NCI-H2227 (cell line): ENCODE results near the gene STAB1.

ENCODE experiments used
- DNase-seq: peaks from one replicate; lab custom pipeline; 2025; ENCODE audit not compliant: unreplicated experiment; lab: John Stamatoyannopoulos, UW

Gene STAB1

DNA sequence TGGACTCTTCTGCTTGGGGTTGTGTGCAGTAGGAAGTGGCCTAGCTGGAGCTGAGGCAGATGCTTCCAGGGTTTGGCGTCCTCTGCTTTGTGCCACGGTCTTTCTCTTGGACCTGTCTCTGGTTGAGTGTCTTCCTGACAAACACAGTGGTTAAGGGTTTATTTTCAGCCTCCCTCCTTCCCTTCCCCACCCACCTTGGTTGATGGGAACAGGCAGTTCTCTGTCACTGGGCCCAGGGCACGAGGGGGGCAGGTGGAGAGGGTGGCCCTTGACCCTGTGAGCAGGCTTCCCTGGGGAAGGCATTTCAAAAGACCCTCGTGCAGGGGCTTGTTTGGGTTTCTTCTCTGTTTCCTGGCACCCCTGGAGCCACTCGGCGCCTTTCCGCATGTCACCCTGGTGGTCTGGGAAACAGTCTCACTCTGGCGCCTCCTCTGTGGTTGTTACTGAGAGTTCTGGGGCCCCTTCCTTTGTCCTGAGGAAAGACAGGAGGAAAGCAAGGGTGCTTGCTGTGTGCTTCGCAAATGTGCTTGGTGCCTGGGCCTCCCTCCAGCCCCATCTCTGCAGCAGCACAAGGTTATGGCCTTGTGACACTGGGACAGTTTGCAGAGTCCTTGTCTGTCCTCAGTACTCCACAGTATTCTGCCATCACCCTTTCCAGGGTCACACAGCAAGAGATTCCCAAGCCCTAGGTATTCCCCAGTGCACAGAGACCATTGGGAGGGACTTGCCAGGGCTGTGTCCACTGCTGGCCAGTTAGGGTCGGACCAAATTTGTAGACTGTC is 10.3 kb upstream of the STAB1 start:
- DNase-seq = no peak

DNA sequence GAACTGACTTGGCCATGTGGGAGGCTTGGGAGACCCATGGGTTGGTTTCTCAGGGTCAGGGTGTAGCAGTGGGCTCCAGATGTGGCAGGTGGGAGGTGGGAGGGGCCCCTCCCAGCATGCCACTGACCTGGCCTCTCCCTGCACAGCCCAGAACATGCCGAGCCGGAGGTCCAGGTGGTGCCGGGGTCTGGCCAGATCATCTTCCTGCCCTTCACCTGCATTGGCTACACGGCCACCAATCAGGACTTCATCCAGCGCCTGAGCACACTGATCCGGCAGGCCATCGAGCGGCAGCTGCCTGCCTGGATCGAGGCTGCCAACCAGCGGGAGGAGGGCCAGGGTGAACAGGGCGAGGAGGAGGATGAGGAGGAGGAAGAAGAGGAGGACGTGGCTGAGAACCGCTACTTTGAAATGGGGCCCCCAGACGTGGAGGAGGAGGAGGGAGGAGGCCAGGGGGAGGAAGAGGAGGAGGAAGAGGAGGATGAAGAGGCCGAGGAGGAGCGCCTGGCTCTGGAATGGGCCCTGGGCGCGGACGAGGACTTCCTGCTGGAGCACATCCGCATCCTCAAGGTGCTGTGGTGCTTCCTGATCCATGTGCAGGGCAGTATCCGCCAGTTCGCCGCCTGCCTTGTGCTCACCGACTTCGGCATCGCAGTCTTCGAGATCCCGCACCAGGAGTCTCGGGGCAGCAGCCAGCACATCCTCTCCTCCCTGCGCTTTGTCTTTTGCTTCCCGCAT is 7.9 kb upstream of the STAB1 start:
- no peak for DNase-seq

DNA sequence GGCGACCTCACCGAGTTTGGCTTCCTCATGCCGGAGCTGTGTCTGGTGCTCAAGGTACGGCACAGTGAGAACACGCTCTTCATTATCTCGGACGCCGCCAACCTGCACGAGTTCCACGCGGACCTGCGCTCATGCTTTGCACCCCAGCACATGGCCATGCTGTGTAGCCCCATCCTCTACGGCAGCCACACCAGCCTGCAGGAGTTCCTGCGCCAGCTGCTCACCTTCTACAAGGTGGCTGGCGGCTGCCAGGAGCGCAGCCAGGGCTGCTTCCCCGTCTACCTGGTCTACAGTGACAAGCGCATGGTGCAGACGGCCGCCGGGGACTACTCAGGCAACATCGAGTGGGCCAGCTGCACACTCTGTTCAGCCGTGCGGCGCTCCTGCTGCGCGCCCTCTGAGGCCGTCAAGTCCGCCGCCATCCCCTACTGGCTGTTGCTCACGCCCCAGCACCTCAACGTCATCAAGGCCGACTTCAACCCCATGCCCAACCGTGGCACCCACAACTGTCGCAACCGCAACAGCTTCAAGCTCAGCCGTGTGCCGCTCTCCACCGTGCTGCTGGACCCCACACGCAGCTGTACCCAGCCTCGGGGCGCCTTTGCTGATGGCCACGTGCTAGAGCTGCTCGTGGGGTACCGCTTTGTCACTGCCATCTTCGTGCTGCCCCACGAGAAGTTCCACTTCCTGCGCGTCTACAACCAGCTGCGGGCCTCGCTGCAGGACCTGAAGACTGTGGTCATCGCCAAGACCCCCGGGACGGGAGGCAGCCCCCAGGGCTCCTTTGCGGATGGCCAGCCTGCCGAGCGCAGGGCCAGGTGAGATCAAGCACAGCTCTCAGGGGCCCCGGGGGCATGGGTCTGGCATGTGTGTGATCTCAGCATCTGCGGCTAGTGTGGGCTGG is 7.1 kb upstream of the STAB1 start:
- no peak for DNase-seq

DNA sequence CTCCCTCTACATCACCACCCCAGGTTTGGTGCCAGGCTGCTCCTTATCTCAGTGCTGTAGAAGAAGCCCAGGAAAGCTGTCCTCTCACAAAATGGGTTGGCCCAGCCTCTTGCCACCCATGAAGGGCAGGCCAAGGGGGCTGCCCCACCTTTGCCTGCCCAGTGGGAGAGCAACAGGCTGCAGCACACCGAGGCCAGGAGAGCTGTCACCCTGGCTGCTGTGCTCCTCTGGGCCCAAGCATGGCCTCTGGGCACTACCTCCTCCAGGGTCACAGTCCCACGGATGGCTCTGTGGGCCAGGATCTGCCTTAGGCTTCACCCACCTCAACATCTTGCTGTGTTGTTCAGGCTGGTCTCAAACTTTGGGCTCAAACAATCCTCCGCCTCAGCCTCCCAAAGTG is 6.4 kb upstream of the STAB1 start:
- DNase-seq = no peak

DNA sequence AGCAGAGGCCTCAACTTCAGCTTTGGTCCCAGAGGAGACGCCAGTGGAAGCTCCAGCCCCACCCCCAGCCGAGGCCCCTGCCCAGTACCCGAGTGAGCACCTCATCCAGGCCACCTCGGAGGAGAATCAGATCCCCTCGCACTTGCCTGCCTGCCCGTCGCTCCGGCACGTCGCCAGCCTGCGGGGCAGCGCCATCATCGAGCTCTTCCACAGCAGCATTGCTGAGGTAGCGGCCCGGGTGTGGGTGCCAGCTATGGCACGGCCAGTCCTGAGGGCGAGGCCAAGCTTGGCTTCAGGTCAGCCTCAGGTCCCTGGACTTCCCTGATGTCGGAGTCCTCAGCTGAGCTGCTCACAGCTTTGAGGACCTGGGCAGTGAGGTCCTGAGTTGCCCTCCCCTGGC is 5.7 kb upstream of the STAB1 start:
- no peak for DNase-seq

DNA sequence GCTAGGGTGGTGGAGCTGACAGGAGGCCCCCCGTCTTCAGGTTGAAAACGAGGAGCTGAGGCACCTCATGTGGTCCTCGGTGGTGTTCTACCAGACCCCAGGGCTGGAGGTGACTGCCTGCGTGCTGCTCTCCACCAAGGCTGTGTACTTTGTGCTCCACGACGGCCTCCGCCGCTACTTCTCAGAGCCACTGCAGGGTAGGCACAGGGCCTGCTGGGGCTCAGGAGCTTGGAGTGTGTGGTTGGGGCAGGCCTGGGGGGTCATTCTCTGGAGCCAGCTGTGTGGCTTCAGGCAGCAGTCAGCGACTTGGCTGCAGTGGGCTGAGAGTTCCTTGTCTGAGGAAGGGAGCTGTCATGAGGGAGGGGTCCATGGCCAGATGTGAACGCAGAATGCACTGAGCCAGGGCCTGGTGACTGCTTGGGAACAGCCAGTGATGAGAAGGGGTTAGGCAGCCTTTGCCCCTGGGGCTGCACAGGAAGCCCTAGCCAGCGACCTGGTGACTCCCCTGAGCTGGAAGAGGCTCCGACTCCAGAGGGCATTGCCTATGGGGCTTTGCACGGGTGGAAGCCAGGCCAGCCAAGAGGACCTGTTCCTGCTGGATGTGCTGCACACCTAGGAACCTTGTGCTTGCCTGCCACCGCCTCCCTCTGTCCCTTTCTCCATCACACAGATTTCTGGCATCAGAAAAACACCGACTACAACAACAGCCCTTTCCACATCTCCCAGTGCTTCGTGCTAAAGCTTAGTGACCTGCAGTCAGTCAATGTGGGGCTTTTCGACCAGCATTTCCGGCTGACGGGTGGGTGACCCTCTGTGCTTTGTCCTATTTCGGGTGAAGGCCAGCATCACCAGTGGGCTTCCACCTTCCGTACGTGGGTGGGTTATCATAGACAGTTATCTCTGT is 4.9 kb upstream of the STAB1 start:
- no peak for DNase-seq

DNA sequence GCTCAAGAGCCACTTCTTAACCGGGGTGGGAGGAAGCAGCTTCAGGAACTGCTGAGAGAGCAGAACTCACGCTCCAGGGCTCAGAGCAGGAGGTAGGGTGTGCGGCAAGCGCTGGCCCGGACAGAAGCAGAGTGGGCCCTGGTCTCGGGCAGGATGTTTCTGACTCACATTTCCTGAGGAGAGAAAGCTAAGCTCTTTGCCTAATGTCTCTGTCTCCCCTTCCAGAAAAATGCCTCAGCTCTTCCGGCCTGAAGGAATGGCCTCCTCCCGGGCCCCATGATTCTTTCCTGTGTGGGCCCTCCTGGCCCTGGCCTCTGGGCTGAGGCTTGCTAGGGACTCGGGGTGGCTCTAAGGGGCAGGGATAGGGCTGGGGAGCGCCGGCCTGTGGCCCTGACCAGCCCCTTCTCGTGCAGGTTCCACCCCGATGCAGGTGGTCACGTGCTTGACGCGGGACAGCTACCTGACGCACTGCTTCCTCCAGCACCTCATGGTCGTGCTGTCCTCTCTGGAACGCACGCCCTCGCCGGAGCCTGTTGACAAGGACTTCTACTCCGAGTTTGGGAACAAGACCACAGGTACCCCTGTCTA is 4.1 kb upstream of the STAB1 start:
- no peak for DNase-seq

DNA sequence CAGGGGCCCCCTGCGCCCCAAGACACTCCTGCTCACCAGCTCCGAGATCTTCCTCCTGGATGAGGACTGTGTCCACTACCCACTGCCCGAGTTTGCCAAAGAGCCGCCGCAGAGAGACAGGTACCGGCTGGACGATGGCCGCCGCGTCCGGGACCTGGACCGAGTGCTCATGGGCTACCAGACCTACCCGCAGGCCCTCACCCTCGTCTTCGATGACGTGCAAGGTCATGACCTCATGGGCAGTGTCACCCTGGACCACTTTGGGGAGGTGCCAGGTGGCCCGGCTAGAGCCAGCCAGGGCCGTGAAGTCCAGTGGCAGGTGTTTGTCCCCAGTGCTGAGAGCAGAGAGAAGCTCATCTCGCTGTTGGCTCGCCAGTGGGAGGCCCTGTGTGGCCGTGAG is 3.1 kb upstream of the STAB1 start:
- DNase-seq = no peak

DNA sequence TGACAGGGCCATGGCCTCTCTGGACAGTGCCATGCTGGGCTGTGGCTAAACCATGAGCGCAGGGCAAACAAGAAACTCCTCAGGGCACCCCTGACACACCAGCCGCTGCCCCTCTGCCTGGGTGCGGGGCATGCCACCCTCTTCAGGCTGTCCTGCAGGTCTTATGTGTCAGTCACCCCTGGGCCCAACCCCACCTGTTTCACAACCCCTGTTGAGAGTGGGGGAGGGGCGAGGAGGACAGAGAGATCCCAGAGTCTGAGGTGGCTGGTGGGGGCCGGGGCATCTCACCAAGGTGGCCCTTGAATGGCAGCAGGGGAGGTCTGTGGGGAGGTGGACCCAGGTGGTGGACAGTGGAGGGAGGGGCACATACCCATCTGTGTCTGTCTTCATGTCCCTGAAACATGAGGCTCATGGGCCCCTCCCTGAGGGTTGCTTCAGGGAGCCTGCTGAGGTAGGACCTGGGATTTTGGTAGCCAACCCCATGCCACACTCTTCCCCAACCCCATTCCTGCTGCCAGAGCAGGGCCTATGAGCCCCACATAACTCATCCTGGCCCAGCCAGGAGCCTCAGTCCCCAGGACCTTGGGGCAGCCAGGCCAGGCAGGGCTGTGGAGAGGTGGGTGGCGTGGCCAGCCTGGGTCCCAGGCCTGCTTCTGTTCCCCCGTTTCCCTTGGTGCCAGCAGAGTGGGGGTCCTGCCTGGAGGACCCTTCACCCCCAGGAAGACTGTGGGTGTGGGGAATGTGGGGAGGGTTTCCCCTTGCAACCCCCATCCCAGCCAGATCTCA is 1.7 kb upstream of the STAB1 start:
- no peak for DNase-seq

DNA sequence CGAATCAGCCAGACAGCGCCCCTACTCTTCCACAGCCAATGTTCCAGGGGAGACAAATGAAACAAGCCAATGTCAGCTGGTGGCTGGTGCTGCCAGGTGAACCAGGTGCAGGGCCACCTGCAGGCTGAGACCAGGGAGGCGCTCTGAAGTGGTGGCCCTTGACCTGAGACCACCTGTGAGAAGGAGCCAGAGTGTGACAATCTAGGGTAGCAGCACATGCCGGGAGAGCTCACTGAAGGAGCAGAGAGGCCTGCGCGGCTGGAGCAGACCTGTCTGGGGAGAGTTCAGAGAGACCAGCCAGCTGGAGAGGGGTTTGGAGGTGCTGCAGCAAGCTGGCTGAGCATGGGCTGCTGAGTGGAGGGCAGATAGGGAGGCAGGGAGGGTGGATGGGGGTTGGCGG is 693 bp upstream of the STAB1 start:
- DNase-seq = no peak

DNA sequence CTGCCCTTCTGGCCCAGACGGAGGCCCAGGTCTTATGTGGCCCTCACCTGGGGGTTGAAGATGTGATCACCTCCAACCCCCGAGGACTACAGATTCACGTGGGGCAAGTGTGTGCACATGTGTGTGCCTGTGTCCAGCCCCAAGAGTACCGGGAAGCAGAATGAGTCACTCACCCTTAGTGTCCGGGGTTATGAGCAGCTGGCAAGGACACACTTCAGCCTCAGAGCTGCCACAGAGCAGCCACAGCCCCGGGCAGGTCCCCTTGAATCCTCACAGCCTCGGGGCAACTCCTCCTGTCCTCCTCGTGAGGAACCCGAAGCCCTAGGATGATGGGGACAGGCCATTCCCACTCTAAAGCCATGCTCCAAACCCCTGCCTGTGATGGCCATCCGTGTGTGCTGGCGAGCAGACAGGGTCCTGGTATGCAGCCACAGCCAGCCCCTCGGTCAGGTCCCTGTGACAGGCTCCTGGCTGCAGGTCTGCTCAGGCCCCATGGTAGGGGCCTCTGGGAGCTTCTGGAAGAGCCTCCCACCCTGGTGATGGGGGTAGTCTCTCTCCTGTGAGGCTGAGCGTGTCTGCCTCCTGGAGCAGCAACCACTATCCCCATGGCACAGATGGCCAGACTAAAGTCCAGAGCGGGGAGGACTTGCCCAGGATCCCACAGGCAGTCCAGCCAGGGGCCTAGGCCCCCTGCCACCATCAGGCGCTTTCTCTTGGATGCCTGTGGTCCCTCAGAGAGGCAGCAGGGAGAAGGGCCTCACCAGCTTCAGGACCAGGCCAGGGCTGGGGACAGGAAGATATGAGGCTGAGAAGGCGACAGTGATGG is 852 bp downstream of the STAB1 start:
- DNase-seq = no peak

DNA sequence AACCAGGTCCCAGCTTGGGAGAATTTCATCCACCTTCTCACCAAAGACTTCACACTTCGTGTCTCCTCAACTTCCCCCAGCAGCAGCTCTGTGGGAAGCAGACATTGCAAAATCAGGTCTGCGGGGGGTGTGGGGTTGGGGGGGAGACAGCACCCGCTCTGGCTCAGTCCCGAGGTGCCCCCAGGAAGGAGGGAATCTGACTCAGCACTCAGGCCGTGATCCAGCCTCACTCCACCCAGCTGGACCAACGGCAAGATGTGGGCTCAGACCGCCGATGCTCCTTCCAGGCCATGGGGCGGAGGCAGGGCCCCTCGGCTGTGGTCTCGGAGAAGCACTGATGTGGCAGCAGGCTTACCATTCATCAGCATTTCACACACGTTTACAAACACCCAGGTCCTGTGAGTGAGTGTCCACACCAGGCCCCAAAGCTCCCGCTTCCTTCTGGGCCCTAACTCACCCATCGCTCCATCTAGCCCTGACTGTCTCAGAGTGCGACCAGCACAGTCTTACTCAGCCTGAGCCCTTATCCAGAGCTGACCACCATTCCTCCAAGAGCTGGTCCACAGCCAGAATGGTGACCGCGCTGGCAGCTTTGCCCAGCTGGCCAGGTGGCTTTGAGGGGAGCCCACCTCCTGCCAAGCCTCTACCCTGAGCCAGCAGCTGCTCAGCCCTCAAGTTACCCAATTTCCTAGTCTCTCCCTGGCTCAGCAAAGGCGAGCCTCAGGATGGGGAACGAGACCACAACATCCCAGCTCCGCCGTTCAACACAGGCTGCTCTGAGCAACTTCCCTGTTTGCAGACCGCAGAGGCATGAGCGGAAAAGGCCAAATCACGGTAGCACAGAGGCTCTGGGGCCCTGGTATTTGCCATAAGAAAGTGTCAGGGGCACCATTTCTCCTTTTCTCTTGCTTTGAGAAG is 3.3 kb downstream of the STAB1 start:
- DNase-seq = no peak

DNA sequence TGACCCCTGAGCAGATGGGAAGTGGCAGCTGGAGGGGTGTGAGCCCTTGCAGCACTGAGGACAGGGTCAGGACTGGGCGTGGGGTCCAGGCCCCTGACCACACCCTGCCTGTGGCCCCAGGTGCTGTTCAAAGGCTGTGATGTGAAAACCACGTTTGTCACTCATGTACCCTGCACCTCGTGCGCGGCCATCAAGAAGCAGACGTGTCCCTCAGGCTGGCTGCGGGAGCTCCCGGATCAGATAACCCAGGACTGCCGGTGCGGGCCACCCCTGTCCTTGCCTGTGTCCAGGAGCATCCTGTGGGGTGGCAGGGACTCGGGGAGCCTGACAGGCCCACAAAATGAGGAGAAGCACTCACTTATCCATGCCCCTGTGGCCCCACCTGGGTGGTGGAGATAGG is 5.9 kb downstream of the STAB1 start:
- DNase-seq = no peak

DNA sequence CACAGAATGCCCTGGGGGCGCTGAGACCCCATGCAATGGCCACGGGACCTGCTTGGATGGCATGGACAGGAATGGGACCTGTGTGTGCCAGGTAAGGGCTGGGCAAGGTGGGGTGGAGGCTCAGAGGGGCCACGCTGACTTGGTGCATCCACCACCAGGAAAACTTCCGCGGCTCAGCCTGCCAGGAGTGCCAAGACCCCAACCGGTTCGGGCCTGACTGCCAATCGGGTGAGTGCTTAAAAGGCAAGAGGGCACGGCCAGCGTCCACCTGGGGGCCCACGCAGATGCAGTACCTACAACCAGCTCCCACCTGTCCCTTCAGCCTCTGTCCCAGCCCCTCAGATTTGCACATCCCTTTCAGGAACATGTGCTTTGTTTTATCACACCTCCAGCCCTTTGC is 6.9 kb downstream of the STAB1 start:
- DNase-seq = no peak

DNA sequence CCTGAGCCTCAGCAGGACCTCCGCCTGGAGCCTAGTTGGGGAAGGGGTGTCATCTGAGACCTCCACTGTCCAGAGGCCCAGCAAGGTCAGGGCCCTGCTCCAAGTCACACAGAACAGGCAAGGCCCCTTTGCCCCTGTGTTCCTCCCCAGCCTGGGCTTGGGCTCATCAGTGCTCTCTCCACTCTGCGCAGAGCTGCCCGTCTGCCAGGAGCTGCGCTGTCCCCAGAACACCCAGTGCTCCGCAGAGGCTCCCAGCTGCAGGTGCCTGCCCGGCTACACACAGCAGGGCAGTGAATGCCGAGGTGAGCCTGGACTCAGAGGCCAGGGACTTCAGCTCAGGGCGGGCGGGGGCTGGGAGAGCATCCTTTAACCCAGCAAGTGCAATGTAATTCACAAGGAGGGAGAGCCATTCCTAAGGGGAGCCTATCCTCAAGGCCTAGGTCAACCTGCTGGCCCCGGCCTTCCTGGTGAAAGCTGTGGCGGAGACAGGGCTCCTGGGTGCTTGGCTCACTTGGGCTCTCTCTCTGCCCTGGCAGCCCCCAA is 7.7 kb downstream of the STAB1 start:
- no peak for DNase-seq

DNA sequence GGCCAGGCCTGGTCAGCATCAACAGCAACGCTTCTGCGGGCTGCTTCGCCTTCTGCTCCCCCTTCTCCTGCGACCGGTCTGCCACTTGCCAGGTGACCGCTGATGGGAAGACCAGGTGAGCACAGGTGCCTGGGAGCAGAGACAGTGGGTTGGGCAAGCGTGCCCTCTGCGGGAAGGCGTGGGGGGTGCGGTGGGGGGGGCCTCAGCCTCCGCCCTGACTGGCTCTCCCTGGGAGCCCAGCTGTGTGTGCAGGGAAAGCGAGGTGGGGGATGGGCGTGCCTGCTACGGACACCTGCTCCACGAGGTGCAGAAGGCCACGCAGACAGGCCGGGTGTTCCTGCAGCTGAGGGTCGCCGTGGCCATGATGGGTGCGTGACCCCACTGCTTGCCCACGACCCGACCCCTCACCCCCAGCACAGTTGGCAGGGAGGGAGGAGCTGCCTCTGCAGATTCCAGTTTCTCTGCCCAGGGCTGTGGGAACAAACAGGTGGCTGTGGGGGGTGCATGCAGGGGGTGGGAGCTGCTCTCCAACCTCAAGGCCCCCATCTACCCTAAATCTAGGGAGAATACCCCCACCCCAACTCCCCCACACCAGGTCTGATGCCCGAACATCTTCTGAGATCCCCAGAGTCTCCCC is 8.8 kb downstream of the STAB1 start:
- no peak for DNase-seq

DNA sequence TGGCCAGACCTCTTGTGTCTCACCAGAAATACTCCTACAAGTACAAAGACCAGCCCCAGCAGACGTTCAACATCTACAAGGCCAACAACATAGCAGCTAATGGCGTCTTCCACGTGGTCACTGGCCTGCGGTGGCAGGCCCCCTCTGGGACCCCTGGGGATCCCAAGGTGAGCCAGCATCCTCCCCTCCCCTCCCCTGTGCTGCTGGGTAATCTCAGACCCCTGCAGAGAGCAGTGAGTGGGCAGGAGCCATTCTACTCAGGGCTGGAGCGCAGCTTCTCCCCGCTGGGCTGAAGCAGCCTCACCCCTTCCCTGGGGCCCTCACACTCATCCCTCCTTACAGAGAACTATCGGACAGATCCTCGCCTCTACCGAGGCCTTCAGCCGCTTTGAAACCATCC is 9.8 kb downstream of the STAB1 start:
- no peak for DNase-seq
